ENCODE data around the gene USP49. TPM values are rescaled to one million over a fixed set of nuclear protein-coding genes. Genes with fewer than 3 reads are reported as not detected.

USP49 gene
- total and polyA plus RNA-seq, 2 of the 13 experiments (the other 11 are each of a cell fraction or from before 2014, with no cell fraction given), result 2.9 to 4.3 TPM

DNA sequence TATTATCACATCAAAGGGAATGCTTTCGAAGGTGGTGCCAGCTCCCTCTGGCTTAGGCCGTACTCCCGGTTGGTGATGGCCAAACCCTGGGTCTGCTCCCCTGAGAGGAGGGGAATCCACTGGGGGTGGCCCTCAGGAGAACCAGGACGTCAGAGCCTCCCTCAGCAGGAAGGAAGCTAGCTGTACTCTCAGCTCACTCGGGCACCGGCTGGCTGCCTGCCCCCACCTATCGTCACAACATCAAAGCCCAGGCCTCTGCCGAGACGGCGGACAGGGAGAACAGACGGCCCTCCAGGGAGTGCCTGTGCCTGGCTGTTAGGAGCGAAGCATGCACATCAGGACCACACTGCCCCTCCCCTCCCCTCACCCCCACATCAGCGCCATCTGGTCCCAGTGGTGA, 138.8 kb downstream of the USP49 start (continued):
- TF ChIP-seq, protein P1, sequence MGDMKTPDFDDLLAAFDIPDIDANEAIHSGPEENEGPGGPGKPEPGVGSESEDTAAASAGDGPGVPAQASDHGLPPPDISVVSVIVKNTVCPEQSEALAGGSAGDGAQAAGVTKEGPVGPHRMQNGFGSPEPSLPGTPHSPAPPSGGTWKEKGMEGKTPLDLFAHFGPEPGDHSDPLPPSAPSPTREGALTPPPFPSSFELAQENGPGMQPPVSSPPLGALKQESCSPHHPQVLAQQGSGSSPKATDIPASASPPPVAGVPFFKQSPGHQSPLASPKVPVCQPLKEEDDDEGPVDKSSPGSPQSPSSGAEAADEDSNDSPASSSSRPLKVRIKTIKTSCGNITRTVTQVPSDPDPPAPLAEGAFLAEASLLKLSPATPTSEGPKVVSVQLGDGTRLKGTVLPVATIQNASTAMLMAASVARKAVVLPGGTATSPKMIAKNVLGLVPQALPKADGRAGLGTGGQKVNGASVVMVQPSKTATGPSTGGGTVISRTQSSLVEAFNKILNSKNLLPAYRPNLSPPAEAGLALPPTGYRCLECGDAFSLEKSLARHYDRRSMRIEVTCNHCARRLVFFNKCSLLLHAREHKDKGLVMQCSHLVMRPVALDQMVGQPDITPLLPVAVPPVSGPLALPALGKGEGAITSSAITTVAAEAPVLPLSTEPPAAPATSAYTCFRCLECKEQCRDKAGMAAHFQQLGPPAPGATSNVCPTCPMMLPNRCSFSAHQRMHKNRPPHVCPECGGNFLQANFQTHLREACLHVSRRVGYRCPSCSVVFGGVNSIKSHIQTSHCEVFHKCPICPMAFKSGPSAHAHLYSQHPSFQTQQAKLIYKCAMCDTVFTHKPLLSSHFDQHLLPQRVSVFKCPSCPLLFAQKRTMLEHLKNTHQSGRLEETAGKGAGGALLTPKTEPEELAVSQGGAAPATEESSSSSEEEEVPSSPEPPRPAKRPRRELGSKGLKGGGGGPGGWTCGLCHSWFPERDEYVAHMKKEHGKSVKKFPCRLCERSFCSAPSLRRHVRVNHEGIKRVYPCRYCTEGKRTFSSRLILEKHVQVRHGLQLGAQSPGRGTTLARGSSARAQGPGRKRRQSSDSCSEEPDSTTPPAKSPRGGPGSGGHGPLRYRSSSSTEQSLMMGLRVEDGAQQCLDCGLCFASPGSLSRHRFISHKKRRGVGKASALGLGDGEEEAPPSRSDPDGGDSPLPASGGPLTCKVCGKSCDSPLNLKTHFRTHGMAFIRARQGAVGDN (CRISPR knock-in tag; IDR thresholded peaks at IDR 0.05), result peak; percentile 60
- TF ChIP-seq ZNF572 (CRISPR knock-in tag; IDR thresholded peaks at IDR 0.05), result 0 out of 2 replicates have a peak, but pooled peaks have one; percentile 36

DNA sequence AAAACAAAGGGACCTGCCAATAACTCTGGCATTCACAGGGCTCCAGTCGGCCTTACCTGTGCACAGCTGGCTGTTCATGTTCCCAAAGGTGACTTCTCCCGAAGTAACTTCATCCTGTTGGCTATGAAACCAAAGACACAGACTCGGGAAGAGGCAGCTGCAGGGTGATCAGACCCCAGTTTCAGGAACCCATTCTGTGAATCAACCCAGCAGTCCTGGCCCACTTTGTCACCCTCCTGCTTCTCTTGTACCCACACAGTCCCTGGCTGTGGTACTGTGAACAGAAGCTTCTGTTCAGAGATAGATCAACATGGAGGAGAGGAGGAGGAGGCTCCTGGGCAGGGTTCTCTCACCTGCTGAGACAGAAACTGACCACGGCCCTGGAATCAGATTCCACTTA, 139.3 kb downstream of the USP49 start:
- H3K79me2 ChIP-seq (ENCODE audit: insufficient read depth, low read length), result no peaks in the 10 kb centered on the region
- 70% methylated on average over 4 of the region's 4 CpGs for WGBS (ENCODE audit: low lambda C conversion rate)
- H2AFZ ChIP-seq (ENCODE audit: low read length), result peak overlapping the region; percentile 44
- no peaks in the 10 kb centered on the region for H4K20me1 ChIP-seq (ENCODE audit: insufficient read depth, low read length)
- ChIA-PET POLR2A (interaction anchor here (1.4 to 4.5 kb wide), 3 partner anchors 8 to 22 kb away, joined by 4 to 31 read pairs (median 13); partner anchors contain the start of gene PGC), CTCF (ENCODE audit: low intra/inter-chr PET ratio, low total read pairs) (no interaction called here)
- H3K36me3 ChIP-seq (replicated peaks in 1 of 2; ENCODE audit: control insufficient read depth in 1 of 2, insufficient read depth in 2 of 2, low read length in 2 of 2), result no peaks in the 10 kb centered on the region
- BruUV-seq (replicated peaks), result no TSS peak
- FAIRE-seq, result no peak
- no peaks in the 10 kb centered on the region for H3K27me3 ChIP-seq (ENCODE audit: control insufficient read depth in 1 of 2, insufficient read depth in 2 of 2, low read length in 2 of 2)
- no peak for TF ChIP-seq ZNF510 (CRISPR knock-in tag; IDR thresholded peaks at IDR 0.05; ENCODE audit: low read depth)
- TF ChIP-seq CCDC6 (CRISPR knock-in tag; IDR thresholded peaks at IDR 0.05), result 0 out of 2 replicates have a peak, but pooled peaks have one; percentile 51
- peaks cover 75% of the 10 kb centered on the region for H3K4me1 ChIP-seq (ENCODE audit: insufficient read depth, low read length)
- no peak for ATAC-seq
- H3K9ac ChIP-seq (ENCODE audit: insufficient read depth, low read depth, low read length), result peak overlapping the region; percentile 28; the same call in 1 of the 2 replicates
- intact Hi-C loops (cut with micrococcal nuclease; ENCODE audit: unreplicated experiment), result no loop called here
- H3K27ac ChIP-seq (ENCODE audit: extremely low read length, insufficient read depth, low read length), result no peak overlapping the region
- no peaks in the 10 kb centered on the region for H3K9me3 ChIP-seq (ENCODE audit: low read length)
- H3K4me2 ChIP-seq (ENCODE audit: low read depth, low read length), result peak overlapping the region; percentile 59
- no peak overlapping the region for H3K4me3 ChIP-seq (replicated peaks in 1 of 3; ENCODE audit: insufficient read depth in 1 of 3, low read depth in 2 of 3, low read length in 3 of 3)
- DNase-seq (ENCODE audit: low spot score), result no peak
- in situ Hi-C loops (cut with HindIII; ENCODE audit: extremely low pct_ligation_motif_present, low pct_unique_long_range_greater_than_20kb), result no loop called here
